Measurements from ENCODE around the gene CASK. TPM values are rescaled to one million over a fixed set of nuclear protein-coding genes. Genes with fewer than 3 reads are reported as not detected.

The CASK gene
- total and polyA plus RNA-seq, 7 donors = 9.5 to 37.1 (median 18.4) TPM

DNA sequence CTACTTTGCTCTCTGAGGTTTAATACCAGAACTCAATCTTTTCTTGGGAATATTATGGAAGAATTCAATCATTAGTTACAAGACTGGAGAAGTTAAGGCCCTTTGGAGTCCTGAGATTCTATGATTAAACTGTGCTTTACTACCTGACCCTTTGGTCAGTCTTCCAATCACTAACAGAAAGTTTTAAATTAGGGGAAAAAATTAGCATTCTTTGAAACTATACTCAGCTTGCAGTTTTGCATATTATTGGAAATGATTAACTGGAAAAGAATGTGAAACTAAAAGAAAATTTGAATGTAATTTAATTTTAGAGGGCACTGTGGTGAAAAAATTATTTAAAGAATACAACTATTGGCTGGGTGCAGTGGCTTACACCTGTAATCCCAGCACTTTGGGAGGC lies 253.2 kb downstream of the CASK start:
- no peaks in the 10 kb centered on the region for H3K4me1 ChIP-seq

DNA sequence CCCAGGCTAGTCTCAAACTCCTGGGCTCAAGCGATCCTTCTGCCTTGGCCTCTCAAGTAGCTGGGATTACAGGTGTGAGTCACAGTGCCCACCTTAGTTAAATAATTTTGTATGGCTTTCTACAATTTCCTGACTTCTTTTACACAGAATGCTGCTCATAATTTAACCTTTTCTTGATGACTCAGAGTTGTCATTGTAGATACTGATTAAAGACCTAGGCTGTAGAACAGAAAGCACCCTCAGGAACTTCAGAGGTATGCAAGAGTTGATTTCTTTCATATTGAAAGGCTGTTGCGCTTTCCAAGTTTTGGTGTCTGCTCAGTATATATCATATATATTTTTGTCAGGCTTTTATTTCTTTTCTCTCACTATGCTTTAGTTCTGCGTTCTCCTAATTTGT lies 255.7 kb downstream of the CASK start:
- WGBS, 2 donors = 86 to 95% methylated on average over 3 of the region's 3 CpGs
- Histone ChIP-seq H3K27me3 (no peaks in the 10 kb centered on the region), H3K9me3 (no peaks in the 10 kb centered on the region), H3K36me3 (no peaks in the 10 kb centered on the region), H3K27ac (no peak overlapping the region), H3K4me3 (no peak overlapping the region), H3K4me1 (no peaks in the 10 kb centered on the region)
- DNase-seq = no peak
- intact Hi-C loops (cut with DNase I) = no loop called here
- TF ChIP-seq EP300 (IDR thresholded peaks at IDR 0.05) = no peak
- TF ChIP-seq POLR2AphosphoS5 (IDR thresholded peaks at IDR 0.05) = no peak
- TF ChIP-seq POLR2A (IDR thresholded peaks at IDR 0.05) = no peak
- TF ChIP-seq, protein P1, sequence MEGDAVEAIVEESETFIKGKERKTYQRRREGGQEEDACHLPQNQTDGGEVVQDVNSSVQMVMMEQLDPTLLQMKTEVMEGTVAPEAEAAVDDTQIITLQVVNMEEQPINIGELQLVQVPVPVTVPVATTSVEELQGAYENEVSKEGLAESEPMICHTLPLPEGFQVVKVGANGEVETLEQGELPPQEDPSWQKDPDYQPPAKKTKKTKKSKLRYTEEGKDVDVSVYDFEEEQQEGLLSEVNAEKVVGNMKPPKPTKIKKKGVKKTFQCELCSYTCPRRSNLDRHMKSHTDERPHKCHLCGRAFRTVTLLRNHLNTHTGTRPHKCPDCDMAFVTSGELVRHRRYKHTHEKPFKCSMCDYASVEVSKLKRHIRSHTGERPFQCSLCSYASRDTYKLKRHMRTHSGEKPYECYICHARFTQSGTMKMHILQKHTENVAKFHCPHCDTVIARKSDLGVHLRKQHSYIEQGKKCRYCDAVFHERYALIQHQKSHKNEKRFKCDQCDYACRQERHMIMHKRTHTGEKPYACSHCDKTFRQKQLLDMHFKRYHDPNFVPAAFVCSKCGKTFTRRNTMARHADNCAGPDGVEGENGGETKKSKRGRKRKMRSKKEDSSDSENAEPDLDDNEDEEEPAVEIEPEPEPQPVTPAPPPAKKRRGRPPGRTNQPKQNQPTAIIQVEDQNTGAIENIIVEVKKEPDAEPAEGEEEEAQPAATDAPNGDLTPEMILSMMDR (IDR thresholded peaks at IDR 0.05) = no peak

More for the DNA sequence above, 253.2 kb downstream of the CASK start:
- TF ChIP-seq EP300 (IDR thresholded peaks at IDR 0.05) (no peak), POLR2A (IDR thresholded peaks at IDR 0.05) (no peak), POLR2AphosphoS5 (IDR thresholded peaks at IDR 0.05) (no peak)
- TF ChIP-seq, protein P1 (IDR thresholded peaks at IDR 0.05) = no peak
- intact Hi-C loops (cut with DNase I) = no loop called here
- no peak for DNase-seq
- H3K9me3 ChIP-seq = no peaks in the 10 kb centered on the region
- H3K27me3 ChIP-seq = no peaks in the 10 kb centered on the region
- H3K4me3 ChIP-seq = no peak overlapping the region
- no peak overlapping the region for H3K27ac ChIP-seq
- no peaks in the 10 kb centered on the region for H3K36me3 ChIP-seq

DNA sequence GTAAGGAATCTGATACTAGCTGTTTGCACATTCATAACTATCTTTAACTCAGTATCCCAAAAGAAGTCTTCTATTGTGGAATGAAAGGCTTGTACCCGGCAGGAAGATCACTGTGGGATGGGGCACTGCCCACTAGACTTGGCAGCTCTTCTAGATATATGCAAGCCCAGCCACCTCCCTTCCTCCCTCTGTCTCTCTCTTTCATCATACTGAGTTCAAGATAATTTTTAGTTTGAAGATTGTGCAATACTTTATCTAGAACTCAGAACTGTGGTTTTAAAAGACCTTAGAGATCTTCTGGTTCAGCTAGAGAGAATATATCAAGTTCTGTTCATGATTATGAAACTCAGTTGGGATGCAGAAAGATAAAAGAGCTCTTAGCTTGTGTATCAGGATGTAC lies 257.1 kb downstream of the CASK start:
- no peak for DNase-seq
- Histone ChIP-seq H3K27me3 (no peaks in the 10 kb centered on the region), H3K27ac (no peak overlapping the region), H3K4me1 (peaks cover 0 to 6% (median 0%) of the 10 kb centered on the region in 4 donors), H3K36me3 (no peaks in the 10 kb centered on the region), H3K9me3 (no peaks in the 10 kb centered on the region), H3K4me3 (no peak overlapping the region)
- intact Hi-C loops (cut with DNase I) = no loop called here
- 53 to 79% methylated on average over 1 of the region's 1 CpG for WGBS, 2 donors
- TF ChIP-seq POLR2A (IDR thresholded peaks at IDR 0.05) = no peak
- TF ChIP-seq POLR2AphosphoS5 (IDR thresholded peaks at IDR 0.05) = no peak
- no peak for TF ChIP-seq EP300 (IDR thresholded peaks at IDR 0.05)
- TF ChIP-seq, protein P1 (IDR thresholded peaks at IDR 0.05) = no peak

DNA sequence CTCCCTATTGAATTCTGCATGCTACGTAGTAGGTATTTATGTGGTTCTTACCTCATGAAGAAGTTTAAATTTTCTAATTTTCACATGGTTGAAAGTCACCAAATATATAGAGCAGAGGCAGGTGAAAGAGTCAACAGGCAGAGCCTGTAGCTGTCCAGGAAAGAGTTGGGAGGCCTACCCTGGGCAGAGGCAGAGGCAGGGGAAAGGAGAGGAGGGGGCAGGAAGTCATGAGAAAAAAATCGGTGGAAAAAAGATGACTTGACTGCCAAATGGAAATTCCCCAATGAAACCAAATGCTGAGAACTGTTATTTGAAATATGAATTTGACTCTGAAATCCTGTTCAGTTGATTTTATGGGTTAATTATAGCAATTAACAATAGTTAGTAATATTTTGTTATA lies 257.7 kb downstream of the CASK start:
- H3K4me3 ChIP-seq = no peak overlapping the region
- 65 to 80% methylated on average over 2 of the region's 2 CpGs for WGBS, 2 donors

More for the DNA sequence above, 257.7 kb downstream of the CASK start:
- TF ChIP-seq EP300 (IDR thresholded peaks at IDR 0.05) = no peak
- TF ChIP-seq, protein P1 (IDR thresholded peaks at IDR 0.05) = no peak
- TF ChIP-seq POLR2AphosphoS5 (IDR thresholded peaks at IDR 0.05) = no peak
- no peak for TF ChIP-seq POLR2A (IDR thresholded peaks at IDR 0.05)
- no peaks in the 10 kb centered on the region for H3K36me3 ChIP-seq
- H3K9me3 ChIP-seq = no peaks in the 10 kb centered on the region
- intact Hi-C loops (cut with DNase I) = no loop called here
- H3K27ac ChIP-seq = no peak overlapping the region
- H3K27me3 ChIP-seq = no peaks in the 10 kb centered on the region
- no peak for DNase-seq
- peaks cover 0 to 7% (median 0%) of the 10 kb centered on the region in 4 donors for H3K4me1 ChIP-seq

All from sigmoid colon (tissue), 7 donors.